ENCODE results near the gene LRP11.

Gene LRP11

DNA sequence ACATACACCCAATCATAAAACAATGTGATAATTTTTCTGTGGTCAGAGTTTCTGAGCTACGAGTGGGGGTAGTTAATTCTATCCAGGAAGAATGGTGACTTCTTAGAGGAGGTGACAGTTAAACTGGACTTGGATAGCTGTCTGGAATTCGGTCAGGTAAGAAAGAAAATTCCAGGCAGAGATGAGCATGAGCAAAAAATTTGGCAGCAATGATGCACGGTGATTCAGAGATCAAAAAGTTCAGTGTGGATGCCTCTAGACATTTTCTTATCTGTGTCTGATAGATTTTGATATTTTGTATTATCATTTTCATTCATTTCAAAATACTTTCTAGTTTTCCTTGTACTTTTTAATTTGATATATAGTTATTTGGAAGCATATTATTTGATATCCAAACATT, 21.7 kb upstream of the LRP11 start:
- peak overlapping the region; percentile 94 for H3K27ac ChIP-seq
- CTCF ChIA-PET: interaction anchor here (0.6 to 1.4 kb wide), 2 partner anchors 51 to 54 kb away, joined by 3 read pairs; no protein-coding TSS in a partner anchor
- POLR2A ChIA-PET (ENCODE audit: low non-redundant PET): no interaction called here
- TF ChIP-seq CTCF (conservative IDR thresholded peaks at IDR 0.05; ENCODE audit: low read depth): no peak
- no peak for DNase-seq (ENCODE audit: low spot score)

DNA sequence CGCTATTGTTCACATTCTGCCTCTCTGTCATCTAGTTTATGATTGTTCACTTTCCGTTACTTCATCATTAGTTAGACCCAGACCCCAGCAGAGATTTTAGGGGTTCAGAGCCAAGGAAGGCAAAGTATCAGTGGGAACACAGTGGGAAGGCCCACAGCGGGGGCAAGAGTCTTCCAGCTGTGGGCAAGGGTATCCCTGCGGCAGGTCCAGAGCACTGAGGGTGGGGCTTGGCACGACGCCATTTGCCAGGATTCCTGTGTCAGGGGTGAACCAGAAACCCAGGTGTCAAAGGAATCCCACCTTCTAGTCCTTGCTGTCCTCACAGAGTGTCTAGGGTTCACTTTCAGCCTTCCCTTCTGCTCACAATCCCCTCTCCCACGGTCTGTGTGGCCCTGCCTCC, 20.5 kb upstream of the LRP11 start:
- POLR2A ChIA-PET (ENCODE audit: low non-redundant PET): no interaction called here
- peak overlapping the region; percentile 61 for H3K27ac ChIP-seq
- no peak for TF ChIP-seq CTCF (conservative IDR thresholded peaks at IDR 0.05; ENCODE audit: low read depth)
- DNase-seq (ENCODE audit: low spot score): no peak
- CTCF ChIA-PET: interaction anchor here (0.8 to 1.2 kb wide), 2 partner anchors 19 to 43 kb away, joined by 3 read pairs; no protein-coding TSS in a partner anchor

GRCh38 chr6:149884215-149884614, 20.1 kb upstream of the LRP11 start:
- CTCF ChIA-PET: interaction anchor here (0.8 to 1.2 kb wide), 2 partner anchors 19 to 42 kb away, joined by 3 read pairs; no protein-coding TSS in a partner anchor
- POLR2A ChIA-PET (ENCODE audit: low non-redundant PET): no interaction called here
- no peak for TF ChIP-seq CTCF (conservative IDR thresholded peaks at IDR 0.05; ENCODE audit: low read depth)
- DNase-seq (ENCODE audit: low spot score): no peak
- peak overlapping the region; percentile 61 for H3K27ac ChIP-seq

- no peak for TF ChIP-seq CTCF (conservative IDR thresholded peaks at IDR 0.05; ENCODE audit: low read depth)
- CTCF ChIA-PET: interaction anchor here (0.7 kb wide), 1 partner anchor 62 kb away, joined by 5 read pairs; no protein-coding TSS in a partner anchor
- H3K27ac ChIP-seq: no peak overlapping the region
- DNase-seq (ENCODE audit: low spot score): no peak
- POLR2A ChIA-PET (ENCODE audit: low non-redundant PET): no interaction called here
Observed at GRCh38 chr6:149881860-149882259, 17.7 kb upstream of the LRP11 start.

- ChIA-PET CTCF (no interaction called here), POLR2A (ENCODE audit: low non-redundant PET) (no interaction called here)
- TF ChIP-seq CTCF (conservative IDR thresholded peaks at IDR 0.05; ENCODE audit: low read depth): no peak
- no peak for DNase-seq (ENCODE audit: low spot score)
- no peak overlapping the region for H3K27ac ChIP-seq
Observed at GRCh38 chr6:149881066-149881766, 17.1 kb upstream of the LRP11 start.

GRCh38 chr6:149877659-149878058, 13.5 kb upstream of the LRP11 start:
- no peak for DNase-seq (ENCODE audit: low spot score)
- ChIA-PET POLR2A (ENCODE audit: low non-redundant PET) (no interaction called here), CTCF (interaction anchor here (0.5 kb wide), 1 partner anchor 31 kb away, joined by 3 read pairs; no protein-coding TSS in a partner anchor)
- TF ChIP-seq CTCF (conservative IDR thresholded peaks at IDR 0.05; ENCODE audit: low read depth): no peak
- H3K27ac ChIP-seq: no peak overlapping the region
